Measurements from ENCODE around the gene RYR1.
"Not testable (repeated sequence)": the region's sequence is repeated elsewhere in the genome, so short reads cannot be mapped to it uniquely, and the experiment has no call there.

The RYR1 gene

GRCh38 chr19:38503077-38503410, 69.6 kb downstream of the RYR1 start:
- DNase-seq (ENCODE audit: low read depth, low spot score): no peak
- H3K4me3 ChIP-seq (ENCODE audit: low read length): no peak overlapping the region

GRCh38 chr19:38505958-38506357, 72.5 kb downstream of the RYR1 start:
- DNase-seq (ENCODE audit: low read depth, low spot score): no peak
- H3K4me3 ChIP-seq (ENCODE audit: low read length): no peak overlapping the region

- no peak overlapping the region for H3K4me3 ChIP-seq (ENCODE audit: low read length)
Measured at GRCh38 chr19:38506375-38506722, 72.9 kb downstream of the RYR1 start.

GRCh38 chr19:38506723-38507550, 73.4 kb downstream of the RYR1 start:
- no peak overlapping the region for H3K4me3 ChIP-seq (ENCODE audit: low read length)

More at GRCh38 chr19:38506375-38506722, 72.9 kb downstream of the RYR1 start:
- DNase-seq (ENCODE audit: low read depth, low spot score): no peak

GRCh38 chr19:38507551-38508127, 74.1 kb downstream of the RYR1 start:
- DNase-seq (ENCODE audit: low read depth, low spot score): no peak
- no peak overlapping the region for H3K4me3 ChIP-seq (ENCODE audit: low read length)

More at GRCh38 chr19:38506723-38507550, 73.4 kb downstream of the RYR1 start:
- peak; percentile 74 for DNase-seq (ENCODE audit: low read depth, low spot score)

GRCh38 chr19:38508507-38508906, 75.0 kb downstream of the RYR1 start:
- no peak for DNase-seq (ENCODE audit: low read depth, low spot score)
- no peak overlapping the region for H3K4me3 ChIP-seq (ENCODE audit: low read length)

GRCh38 chr19:38509027-38509426, 75.5 kb downstream of the RYR1 start:
- H3K4me3 ChIP-seq (ENCODE audit: low read length): no peak overlapping the region
- no peak for DNase-seq (ENCODE audit: low read depth, low spot score)

- DNase-seq (ENCODE audit: low read depth, low spot score): no peak
- no peak overlapping the region for H3K4me3 ChIP-seq (ENCODE audit: low read length)
Measured at GRCh38 chr19:38511074-38511708, 77.7 kb downstream of the RYR1 start.

- DNase-seq (ENCODE audit: low read depth, low spot score): no peak
- H3K4me3 ChIP-seq (ENCODE audit: low read length): no peak overlapping the region
Measured at GRCh38 chr19:38512277-38512676, 78.8 kb downstream of the RYR1 start.

- H3K4me3 ChIP-seq (ENCODE audit: low read length); DNase-seq (ENCODE audit: low read depth, low spot score): not testable (repeated sequence)
Measured at GRCh38 chr19:38513156-38513555, 79.7 kb downstream of the RYR1 start.

GRCh38 chr19:38513762-38514167, 80.3 kb downstream of the RYR1 start:
- no peak overlapping the region for H3K4me3 ChIP-seq (ENCODE audit: low read length)
- peak; percentile 67 for DNase-seq (ENCODE audit: low read depth, low spot score)

- DNase-seq (ENCODE audit: low read depth, low spot score): peak; percentile 39
Measured at GRCh38 chr19:38514812-38515633, 81.5 kb downstream of the RYR1 start.

GRCh38 chr19:38515896-38516295, 82.4 kb downstream of the RYR1 start:
- H3K4me3 ChIP-seq (ENCODE audit: low read length): no peak overlapping the region
- no peak for DNase-seq (ENCODE audit: low read depth, low spot score)

More at GRCh38 chr19:38514812-38515633, 81.5 kb downstream of the RYR1 start:
- H3K4me3 ChIP-seq (ENCODE audit: low read length): no peak overlapping the region

- DNase-seq (ENCODE audit: low read depth, low spot score): no peak
- H3K4me3 ChIP-seq (ENCODE audit: low read length): no peak overlapping the region
Measured at GRCh38 chr19:38516802-38517201, 83.3 kb downstream of the RYR1 start.

- no peak for DNase-seq (ENCODE audit: low read depth, low spot score)
- no peak overlapping the region for H3K4me3 ChIP-seq (ENCODE audit: low read length)
Measured at GRCh38 chr19:38517321-38517720, 83.8 kb downstream of the RYR1 start.

- not testable (repeated sequence) for DNase-seq (ENCODE audit: low read depth, low spot score); H3K4me3 ChIP-seq (ENCODE audit: low read length)
Measured at GRCh38 chr19:38517980-38518379, 84.5 kb downstream of the RYR1 start.

GRCh38 chr19:38519168-38519567, 85.7 kb downstream of the RYR1 start:
- no peak for DNase-seq (ENCODE audit: low read depth, low spot score)
- H3K4me3 ChIP-seq (ENCODE audit: low read length): no peak overlapping the region

GRCh38 chr19:38519988-38520387, 86.5 kb downstream of the RYR1 start:
- DNase-seq (ENCODE audit: low read depth, low spot score): no peak
- no peak overlapping the region for H3K4me3 ChIP-seq (ENCODE audit: low read length)

GRCh38 chr19:38522915-38523314, 89.4 kb downstream of the RYR1 start:
- DNase-seq (ENCODE audit: low read depth, low spot score): no peak
- H3K4me3 ChIP-seq (ENCODE audit: low read length): no peak overlapping the region

GRCh38 chr19:38523319-38523718, 89.8 kb downstream of the RYR1 start:
- no peak overlapping the region for H3K4me3 ChIP-seq (ENCODE audit: low read length)
- no peak for DNase-seq (ENCODE audit: low read depth, low spot score)

Measured in Jurkat, Clone E6-1 (cell line).